ENCODE results near the gene AJAP1.

Gene AJAP1

GRCh38 chr1:4700801-4701200 lies 46.4 kb downstream of the AJAP1 start:
- TF ChIP-seq POLR2A (IDR thresholded peaks at IDR 0.05; ENCODE audit: low read length) (no peak), GATA1 (IDR thresholded peaks at IDR 0.05; ENCODE audit: low read depth, low read length) (no peak)

DNA sequence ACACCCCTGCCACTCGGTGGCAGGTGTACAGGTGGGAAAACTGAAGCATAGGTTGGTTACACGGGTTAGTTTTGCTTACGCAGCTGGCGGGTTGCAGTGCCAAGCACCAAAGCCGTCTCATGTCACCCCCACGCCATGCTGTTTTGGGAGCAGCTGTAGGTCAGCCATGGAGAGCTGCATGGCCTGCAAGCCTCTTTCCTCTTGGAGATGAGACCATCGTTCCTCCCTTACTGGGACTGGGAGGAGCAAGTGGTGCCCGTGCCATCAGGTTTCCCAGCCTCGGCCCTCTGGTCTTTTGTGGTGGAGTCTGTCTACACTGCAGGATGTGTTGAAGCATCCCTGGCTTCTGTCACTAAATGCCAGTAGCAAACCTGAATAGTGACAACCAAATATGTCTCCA lies 46.9 kb downstream of the AJAP1 start:
- no peak for TF ChIP-seq POLR2A (IDR thresholded peaks at IDR 0.05; ENCODE audit: low read length)
- no peak for TF ChIP-seq GATA1 (IDR thresholded peaks at IDR 0.05; ENCODE audit: low read depth, low read length)
- no peak for DNase-seq

More at GRCh38 chr1:4700801-4701200, 46.4 kb downstream of the AJAP1 start:
- no peak for DNase-seq

- TF ChIP-seq GATA1 (IDR thresholded peaks at IDR 0.05; ENCODE audit: low read depth, low read length) (no peak), POLR2A (IDR thresholded peaks at IDR 0.05; ENCODE audit: low read length) (no peak)
Observed at GRCh38 chr1:4702464-4702863, 48.1 kb downstream of the AJAP1 start.

GRCh38 chr1:4702932-4703331 lies 48.5 kb downstream of the AJAP1 start:
- no peak for DNase-seq
- TF ChIP-seq GATA1 (IDR thresholded peaks at IDR 0.05; ENCODE audit: low read depth, low read length) (no peak), POLR2A (IDR thresholded peaks at IDR 0.05; ENCODE audit: low read length) (no peak)

More at GRCh38 chr1:4702464-4702863, 48.1 kb downstream of the AJAP1 start:
- DNase-seq = no peak

DNA sequence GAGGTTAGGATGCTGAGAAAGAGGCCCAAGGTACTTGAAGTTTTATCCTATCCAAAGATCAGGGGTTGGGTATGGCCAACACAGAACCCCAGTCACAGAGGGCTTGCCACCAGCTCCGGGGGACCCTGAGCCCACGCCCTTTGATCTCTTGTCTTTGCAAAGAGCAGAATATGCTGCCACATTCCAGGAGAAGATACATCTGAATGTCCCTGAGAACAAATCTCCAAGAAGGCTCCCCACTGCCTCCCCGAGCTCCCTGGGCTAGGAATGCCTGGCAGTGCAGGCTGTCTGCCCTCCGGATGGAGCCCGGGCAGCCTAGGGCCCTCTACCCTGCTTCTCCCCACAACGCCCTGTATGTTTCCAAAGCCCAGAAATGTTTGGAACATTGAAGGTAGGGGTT lies 49.2 kb downstream of the AJAP1 start:
- DNase-seq = no peak
- TF ChIP-seq GATA1 (IDR thresholded peaks at IDR 0.05; ENCODE audit: low read depth, low read length) (no peak), POLR2A (IDR thresholded peaks at IDR 0.05; ENCODE audit: low read length) (no peak)

- TF ChIP-seq GATA1 (IDR thresholded peaks at IDR 0.05; ENCODE audit: low read depth, low read length) (no peak), POLR2A (IDR thresholded peaks at IDR 0.05; ENCODE audit: low read length) (no peak)
- no peak for DNase-seq
Observed at GRCh38 chr1:4708840-4709507, 54.6 kb downstream of the AJAP1 start.

- no peak for DNase-seq
- TF ChIP-seq GATA1 (IDR thresholded peaks at IDR 0.05; ENCODE audit: low read depth, low read length) = no peak
- no peak for TF ChIP-seq POLR2A (IDR thresholded peaks at IDR 0.05; ENCODE audit: low read length)
Observed at GRCh38 chr1:4709641-4710040, 55.2 kb downstream of the AJAP1 start.

DNA sequence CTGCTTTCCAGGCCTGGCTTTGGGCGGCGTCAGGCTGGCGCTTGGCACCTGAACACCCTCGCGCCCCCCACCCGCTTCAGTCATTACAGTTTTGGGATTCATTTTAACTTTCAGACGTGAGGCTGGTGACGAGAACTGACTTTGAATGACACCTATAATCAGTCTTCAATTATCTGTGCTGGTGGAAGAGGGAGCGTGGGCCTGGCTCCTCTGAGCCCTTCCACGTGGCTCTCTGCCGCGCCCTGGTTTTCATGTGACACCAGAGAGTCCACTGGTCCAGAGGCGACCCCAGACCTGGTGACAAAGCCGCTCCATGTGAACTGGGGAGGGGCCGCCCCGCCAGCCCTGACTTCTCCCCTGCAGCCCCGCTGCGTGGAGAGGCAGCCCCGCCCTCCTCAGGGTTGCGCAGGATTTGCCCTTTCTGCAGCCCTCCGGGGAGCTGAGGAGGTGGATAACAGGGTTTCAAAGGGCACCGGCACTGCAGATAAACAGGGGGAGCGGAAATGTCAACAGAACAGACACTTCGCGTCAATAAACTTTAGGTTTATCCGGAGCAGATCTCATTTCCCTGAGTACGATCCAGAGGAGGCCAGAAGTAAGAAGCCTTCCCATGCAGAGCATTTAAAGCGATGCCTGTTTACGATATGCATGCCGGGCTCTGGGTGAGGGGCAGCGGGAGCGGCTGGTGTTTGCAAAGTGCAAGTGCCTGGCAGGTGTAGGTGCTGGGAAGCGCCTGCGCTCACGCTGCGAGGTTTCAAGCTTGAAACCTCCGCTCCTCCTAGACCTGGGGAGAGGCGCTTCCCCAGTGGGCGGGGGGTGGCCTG lies 56.4 kb downstream of the AJAP1 start:
- no peak for TF ChIP-seq POLR2A (IDR thresholded peaks at IDR 0.05; ENCODE audit: low read length)
- no peak for TF ChIP-seq GATA1 (IDR thresholded peaks at IDR 0.05; ENCODE audit: low read depth, low read length)
- no peak for DNase-seq

DNA sequence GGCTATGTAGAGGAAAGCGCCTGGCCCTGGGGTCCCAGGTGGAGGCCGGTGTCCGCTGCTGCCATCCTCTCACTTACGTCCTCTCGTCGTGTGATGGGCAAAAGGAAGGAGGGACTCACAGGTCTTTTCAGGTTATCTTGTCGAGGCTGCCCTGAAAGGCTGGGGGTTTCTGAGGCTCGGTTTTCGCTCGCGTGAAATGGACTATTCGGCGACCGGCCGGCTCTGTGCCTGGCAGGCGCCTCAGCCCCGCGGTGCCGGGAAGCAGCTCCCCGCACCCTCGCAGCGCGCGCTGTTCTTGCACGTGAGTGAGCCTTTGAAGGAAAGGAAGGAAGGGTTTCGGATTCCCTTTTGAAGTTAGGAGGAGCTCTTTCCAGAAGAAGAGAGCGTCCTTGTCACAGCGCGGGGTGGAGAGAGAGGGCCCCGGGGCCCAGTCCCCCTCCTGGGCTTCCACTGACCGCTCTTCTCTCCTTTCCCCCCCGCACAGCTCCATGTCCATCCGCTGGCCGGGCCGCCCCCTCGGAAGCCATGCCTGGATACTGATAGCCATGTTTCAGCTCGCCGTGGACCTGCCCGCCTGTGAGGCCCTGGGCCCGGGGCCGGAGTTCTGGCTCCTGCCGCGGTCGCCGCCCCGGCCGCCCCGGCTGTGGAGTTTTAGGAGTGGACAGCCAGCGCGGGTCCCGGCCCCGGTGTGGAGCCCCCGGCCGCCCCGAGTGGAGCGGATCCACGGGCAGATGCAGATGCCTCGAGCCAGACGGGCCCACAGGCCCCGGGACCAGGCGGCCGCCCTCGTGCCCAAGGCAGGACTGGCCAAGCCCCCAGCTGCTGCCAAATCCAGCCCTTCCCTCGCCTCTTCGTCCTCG lies 57.2 kb downstream of the AJAP1 start:
- TF ChIP-seq POLR2A (IDR thresholded peaks at IDR 0.05; ENCODE audit: low read length) (no peak), GATA1 (IDR thresholded peaks at IDR 0.05; ENCODE audit: low read depth, low read length) (no peak)
- DNase-seq = no peak

- DNase-seq = no peak
Observed at GRCh38 chr1:4713669-4714068, 59.3 kb downstream of the AJAP1 start.

DNA sequence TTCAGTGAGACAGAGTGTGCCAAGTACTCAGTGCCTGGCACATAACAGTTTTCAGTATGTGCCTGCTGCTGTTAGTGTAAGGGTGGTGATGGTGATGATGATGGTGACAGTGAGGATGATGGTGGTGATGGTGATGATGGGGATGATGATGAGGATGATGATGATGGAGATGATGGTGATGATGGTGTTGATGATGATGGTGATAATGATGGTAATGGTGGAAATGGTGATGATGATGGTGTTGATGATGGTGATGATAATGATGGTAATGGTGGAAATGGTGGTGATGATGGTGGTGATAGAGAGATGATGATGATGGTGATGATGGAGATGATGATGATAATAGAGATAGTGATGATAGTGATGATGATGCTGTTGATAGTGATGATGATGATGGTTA lies 62.0 kb downstream of the AJAP1 start:
- DNase-seq = no peak
- TF ChIP-seq GATA1 (IDR thresholded peaks at IDR 0.05; ENCODE audit: low read depth, low read length) (no peak), POLR2A (IDR thresholded peaks at IDR 0.05; ENCODE audit: low read length) (no peak)

More at GRCh38 chr1:4713669-4714068, 59.3 kb downstream of the AJAP1 start:
- TF ChIP-seq GATA1 (IDR thresholded peaks at IDR 0.05; ENCODE audit: low read depth, low read length) (no peak), POLR2A (IDR thresholded peaks at IDR 0.05; ENCODE audit: low read length) (no peak)

DNA sequence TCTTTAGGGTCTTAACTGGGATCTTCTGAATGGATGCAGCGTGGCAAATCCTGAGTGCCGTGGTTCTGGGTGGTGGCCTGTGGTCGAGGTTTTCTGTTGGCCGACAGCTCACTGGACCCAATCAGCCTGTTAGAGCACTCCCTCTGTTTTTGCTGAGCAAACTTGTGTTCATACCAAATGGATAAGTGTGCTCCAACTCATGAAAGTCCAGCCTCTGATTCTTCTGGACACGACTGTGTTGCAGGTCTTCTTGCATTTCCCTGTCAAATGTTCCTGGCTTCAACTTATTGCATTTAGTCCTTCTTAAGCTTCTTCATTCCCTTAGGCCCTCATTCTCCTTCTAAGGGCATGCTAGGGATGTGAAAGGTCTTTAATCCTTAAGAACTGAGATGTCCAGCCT lies 63.7 kb downstream of the AJAP1 start:
- no peak for TF ChIP-seq POLR2A (IDR thresholded peaks at IDR 0.05; ENCODE audit: low read length)
- TF ChIP-seq GATA1 (IDR thresholded peaks at IDR 0.05; ENCODE audit: low read depth, low read length) = no peak
- no peak for DNase-seq

DNA sequence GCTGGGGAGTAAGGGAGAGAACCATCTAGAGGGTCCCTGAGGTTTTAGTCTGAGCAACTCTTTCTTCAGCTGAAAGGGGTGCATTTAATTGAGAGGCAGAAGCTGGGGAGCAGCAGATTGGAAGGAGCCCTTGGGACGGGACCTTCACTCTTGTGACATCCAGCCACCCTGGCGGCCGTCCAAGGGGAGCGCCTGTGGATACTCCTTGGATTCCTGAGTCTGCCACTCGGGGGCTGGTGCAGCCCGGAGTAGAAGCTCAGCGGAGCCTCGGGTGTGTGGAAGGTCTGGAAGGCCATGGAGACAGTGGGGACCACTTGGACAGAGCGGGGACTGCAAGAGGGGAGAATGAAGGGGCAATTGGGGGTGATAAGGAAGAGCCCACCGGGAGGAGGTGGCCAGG lies 68.7 kb downstream of the AJAP1 start:
- TF ChIP-seq GATA1 (IDR thresholded peaks at IDR 0.05; ENCODE audit: low read depth, low read length) = no peak
- TF ChIP-seq POLR2A (IDR thresholded peaks at IDR 0.05; ENCODE audit: low read length) = no peak
- no peak for DNase-seq

- TF ChIP-seq GATA1 (IDR thresholded peaks at IDR 0.05; ENCODE audit: low read depth, low read length) = no peak
Observed at GRCh38 chr1:4724001-4724400, 69.6 kb downstream of the AJAP1 start.

More at GRCh38 chr1:4724001-4724400, 69.6 kb downstream of the AJAP1 start:
- no peak for DNase-seq
